ENCODE results near the gene ZNF839. TPM values are rescaled to one million over a fixed set of nuclear protein-coding genes. Genes with fewer than 3 reads are reported as not detected.

ZNF839 gene
- total RNA-seq, 1 donor from 2014 or later, result 19.2 TPM

DNA sequence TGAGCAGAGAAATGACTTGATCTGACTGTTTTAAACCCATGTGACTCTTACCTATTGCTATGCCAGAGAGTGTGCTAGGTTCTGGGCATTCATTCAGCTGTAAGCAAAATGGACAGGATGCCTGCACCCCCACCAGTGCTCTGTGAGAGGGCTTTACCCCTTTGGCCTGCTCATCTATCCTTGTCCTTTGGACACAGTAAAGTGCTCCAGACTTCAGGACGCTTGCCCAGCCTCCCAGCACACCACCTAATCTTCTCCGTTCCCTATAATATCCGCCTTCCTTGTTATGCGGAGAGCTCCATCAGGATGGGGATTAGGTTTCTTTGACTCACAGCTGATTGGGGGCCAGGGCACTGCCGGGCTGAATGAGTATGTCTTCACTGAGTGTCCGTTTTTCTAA is 4.4 kb upstream of the ZNF839 start:
- Mint-ChIP-seq H3K27ac (no peak overlapping the region), H3K36me3 (no peaks in the 10 kb centered on the region), H3K4me1 (peaks cover 39% of the 10 kb centered on the region), H3K27me3 (ENCODE audit: low read depth) (no peaks in the 10 kb centered on the region), H3K9me3 (no peaks in the 10 kb centered on the region), H3K4me3 (peak overlapping the region; percentile 79)
- DNase-seq (ENCODE audit: low spot score in 2 of 2, unreplicated experiment in 2 of 2), result no peak
- TF ChIP-seq, protein P1, sequence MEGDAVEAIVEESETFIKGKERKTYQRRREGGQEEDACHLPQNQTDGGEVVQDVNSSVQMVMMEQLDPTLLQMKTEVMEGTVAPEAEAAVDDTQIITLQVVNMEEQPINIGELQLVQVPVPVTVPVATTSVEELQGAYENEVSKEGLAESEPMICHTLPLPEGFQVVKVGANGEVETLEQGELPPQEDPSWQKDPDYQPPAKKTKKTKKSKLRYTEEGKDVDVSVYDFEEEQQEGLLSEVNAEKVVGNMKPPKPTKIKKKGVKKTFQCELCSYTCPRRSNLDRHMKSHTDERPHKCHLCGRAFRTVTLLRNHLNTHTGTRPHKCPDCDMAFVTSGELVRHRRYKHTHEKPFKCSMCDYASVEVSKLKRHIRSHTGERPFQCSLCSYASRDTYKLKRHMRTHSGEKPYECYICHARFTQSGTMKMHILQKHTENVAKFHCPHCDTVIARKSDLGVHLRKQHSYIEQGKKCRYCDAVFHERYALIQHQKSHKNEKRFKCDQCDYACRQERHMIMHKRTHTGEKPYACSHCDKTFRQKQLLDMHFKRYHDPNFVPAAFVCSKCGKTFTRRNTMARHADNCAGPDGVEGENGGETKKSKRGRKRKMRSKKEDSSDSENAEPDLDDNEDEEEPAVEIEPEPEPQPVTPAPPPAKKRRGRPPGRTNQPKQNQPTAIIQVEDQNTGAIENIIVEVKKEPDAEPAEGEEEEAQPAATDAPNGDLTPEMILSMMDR (IDR thresholded peaks at IDR 0.05; ENCODE audit: unreplicated experiment), result no peak

GRCh38 chr14:102316338-102316742 is 3.2 kb upstream of the ZNF839 start:
- TF ChIP-seq, protein P1 (IDR thresholded peaks at IDR 0.05; ENCODE audit: unreplicated experiment), result no peak
- DNase-seq (ENCODE audit: low spot score in 2 of 2, unreplicated experiment in 2 of 2), result peak; percentile 36 to 55
- no peaks in the 10 kb centered on the region for H3K9me3 Mint-ChIP-seq
- H3K4me1 Mint-ChIP-seq, result peaks cover 43% of the 10 kb centered on the region
- H3K4me3 Mint-ChIP-seq, result peak overlapping the region; percentile 94
- H3K27ac Mint-ChIP-seq, result peak overlapping the region; percentile 99
- no peaks in the 10 kb centered on the region for H3K27me3 Mint-ChIP-seq (ENCODE audit: low read depth)
- H3K36me3 Mint-ChIP-seq, result no peaks in the 10 kb centered on the region

DNA sequence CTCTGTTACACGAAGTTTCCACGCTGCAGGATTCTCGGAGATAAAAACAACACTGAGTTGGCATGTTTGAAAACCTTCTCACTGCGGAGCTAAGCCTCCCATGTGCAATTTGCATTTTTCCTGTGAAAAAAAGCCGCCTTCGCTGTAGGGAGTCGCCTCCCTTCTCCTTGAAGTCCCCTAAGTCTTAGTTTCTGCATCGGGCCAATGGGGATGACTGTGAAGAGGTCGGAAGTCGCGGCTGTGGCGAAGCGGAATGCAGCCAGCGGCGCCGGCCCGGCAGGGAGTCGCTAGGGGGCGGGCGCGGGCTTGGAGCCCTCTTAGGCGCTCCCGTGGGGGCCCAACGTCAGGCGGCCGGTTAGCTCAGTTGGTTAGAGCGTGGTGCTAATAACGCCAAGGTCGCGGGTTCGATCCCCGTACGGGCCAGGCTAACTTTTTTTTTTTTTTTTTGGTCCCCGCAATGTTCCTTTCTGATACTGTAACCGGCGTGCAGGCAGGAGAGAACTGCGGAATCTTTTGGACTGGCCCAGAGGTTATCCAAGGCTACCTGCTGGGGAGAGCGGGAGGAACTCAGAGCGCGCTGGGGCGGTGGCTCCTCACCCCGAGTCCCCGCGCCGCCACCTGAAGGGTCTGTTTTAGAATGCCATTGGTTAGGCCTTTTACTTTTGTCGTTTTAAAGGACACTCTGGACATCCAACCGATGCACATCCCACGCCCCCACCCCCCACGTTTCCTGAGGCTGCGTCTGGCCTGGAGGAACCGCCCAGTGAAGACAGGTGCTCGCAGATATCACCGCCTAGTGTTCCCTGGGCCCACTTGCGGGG is 2.6 kb upstream of the ZNF839 start:
- TF ChIP-seq, protein P1 (IDR thresholded peaks at IDR 0.05; ENCODE audit: unreplicated experiment), result peak; percentile 80
- Mint-ChIP-seq H3K9me3 (no peaks in the 10 kb centered on the region), H3K4me1 (peaks cover 43% of the 10 kb centered on the region)

DNA sequence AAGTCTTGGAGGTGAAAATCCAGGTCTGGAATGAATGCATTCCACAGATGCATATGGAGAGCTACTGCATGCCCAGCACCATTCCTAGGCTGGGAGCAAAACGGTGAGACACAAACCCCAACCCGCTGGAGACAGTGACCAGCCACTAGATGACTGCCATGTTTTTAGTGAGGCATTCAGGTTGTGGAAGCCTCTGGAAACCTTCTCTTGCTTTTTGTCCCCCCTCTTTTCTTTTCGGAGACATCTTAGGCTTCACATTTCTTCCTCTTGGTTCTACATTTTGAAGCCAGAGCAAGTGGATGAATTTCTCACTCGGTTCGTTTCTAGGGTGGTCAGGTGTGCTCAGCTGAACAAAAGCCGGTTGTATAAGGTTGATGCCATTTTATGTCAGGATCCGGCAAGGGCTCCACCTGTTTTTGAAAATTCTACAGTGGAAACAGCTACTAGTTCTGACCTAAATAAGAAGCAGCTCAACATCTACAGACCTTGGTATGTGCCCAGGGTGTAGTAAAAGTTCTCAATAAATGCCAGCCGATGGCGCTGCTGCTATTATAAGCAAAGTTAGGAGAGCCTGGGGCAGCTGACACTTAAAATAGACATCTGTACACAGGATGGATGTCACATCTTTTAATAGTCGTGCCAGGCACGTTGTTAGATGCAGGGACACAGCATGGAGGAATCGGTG is 1.8 kb upstream of the ZNF839 start:
- peaks cover 43% of the 10 kb centered on the region for H3K4me1 Mint-ChIP-seq
- no peaks in the 10 kb centered on the region for H3K36me3 Mint-ChIP-seq
- peak overlapping the region; percentile 94 for H3K4me3 Mint-ChIP-seq
- no peaks in the 10 kb centered on the region for H3K27me3 Mint-ChIP-seq (ENCODE audit: low read depth)
- H3K9me3 Mint-ChIP-seq, result no peaks in the 10 kb centered on the region
- H3K27ac Mint-ChIP-seq, result peak overlapping the region; percentile 99
- TF ChIP-seq, protein P1 (IDR thresholded peaks at IDR 0.05; ENCODE audit: unreplicated experiment), result no peak
- no peak for DNase-seq (ENCODE audit: low spot score in 2 of 2, unreplicated experiment in 2 of 2)

More for the DNA sequence above, 2.6 kb upstream of the ZNF839 start:
- H3K4me3 Mint-ChIP-seq, result peak overlapping the region; percentile 94
- H3K27ac Mint-ChIP-seq, result peak overlapping the region; percentile 99
- no peaks in the 10 kb centered on the region for H3K36me3 Mint-ChIP-seq
- no peaks in the 10 kb centered on the region for H3K27me3 Mint-ChIP-seq (ENCODE audit: low read depth)
- peak; percentile 94 to 100 for DNase-seq (ENCODE audit: low spot score in 2 of 2, unreplicated experiment in 2 of 2)

DNA sequence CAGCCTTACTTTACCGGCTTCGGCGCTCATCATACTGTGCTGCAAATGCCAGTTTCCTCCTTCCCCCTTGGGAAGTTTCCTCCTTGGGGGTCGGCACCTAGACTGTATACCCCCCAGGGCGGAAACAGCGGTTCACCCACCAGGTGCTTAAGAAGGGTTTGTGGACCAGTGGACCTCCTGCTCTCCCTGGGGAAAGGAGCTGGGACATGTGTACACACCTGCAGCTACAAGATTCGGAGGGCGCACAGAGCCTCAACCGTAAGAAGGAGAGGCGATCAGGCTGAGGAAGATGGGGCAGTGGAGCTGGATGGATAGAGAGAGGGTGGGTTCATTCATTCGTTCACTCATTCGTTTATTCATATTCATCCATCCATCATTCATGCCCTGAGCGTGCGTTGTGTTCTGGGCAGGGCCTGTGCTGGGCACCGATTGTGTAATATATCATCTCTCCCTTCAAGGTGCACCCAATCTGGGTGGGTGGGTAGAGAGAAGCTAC is 717 bp upstream of the ZNF839 start:
- H3K27me3 Mint-ChIP-seq (ENCODE audit: low read depth), result no peaks in the 10 kb centered on the region
- H3K9me3 Mint-ChIP-seq, result no peaks in the 10 kb centered on the region
- peaks cover 41% of the 10 kb centered on the region for H3K4me1 Mint-ChIP-seq
- TF ChIP-seq, protein P1 (IDR thresholded peaks at IDR 0.05; ENCODE audit: unreplicated experiment), result no peak
- peak overlapping the region; percentile 94 for H3K4me3 Mint-ChIP-seq
- DNase-seq (ENCODE audit: low spot score in 2 of 2, unreplicated experiment in 2 of 2), result no peak
- H3K27ac Mint-ChIP-seq, result peak overlapping the region; percentile 98
- no peaks in the 10 kb centered on the region for H3K36me3 Mint-ChIP-seq

Data from mesothelial cell of epicardium (in vitro differentiated cells).